K562 (cell line): ENCODE data around the gene ASCL2. TPM values are rescaled to one million over a fixed set of nuclear protein-coding genes. Genes with fewer than 3 reads are reported as not detected.

Experiments
- ATAC-seq: fragments of 200-7000 bp; cut with Tn5 transposase; 3 replicates; pipeline ENCODE4 v1.9.1; 2020; ENCODE audit warnings: moderate library complexity
- BruUV-seq: library from RNA; stranded (reverse); fragments of 400-500 nt; replicated peaks from 2 replicates; lab custom pipeline; 2021; lab: Mats Ljungman, UMichigan
- CTCF ChIA-PET: fragments of 300-600 bp; formaldehyde crosslinking; extraction: SDS; loops from one replicate; lab custom pipeline; 2021; ENCODE audit warnings: low intra/inter-chr PET ratio; lab: Yijun Ruan, JAX
- POLR2A ChIA-PET: fragments of 300-600, 350-650 bp; sonication (Branson Sonifier 250); formaldehyde crosslinking; extraction: SDS; loops from one replicate; lab custom pipeline; 2021; ENCODE audit warnings: antibody characterized with exemption, inconsistent platforms; lab: Yijun Ruan, JAX
- DNase-seq, 4 experiments: peaks; one replicate each; pipeline versions ENCODE4 v3.0.0 to v3.0.0-alpha.2; 2011 to 2018; ENCODE audit warnings: low spot score in 3 of 4, mixed read lengths in 3 of 4; ENCODE audit errors: extremely low read depth in 1 of 4
- FAIRE-seq: peaks from 2 replicates; lab custom pipeline; 2011; peaks lifted over from hg19 to GRCh38; lab: Jason Lieb, UNC
- H2AFZ ChIP-seq: 2 replicates; pipeline ENCODE4 v1.6.0; 2011; ENCODE audit warnings: low read depth, low read length, control low read depth, inconsistent platforms
- H3K27ac ChIP-seq: fragments of 200-600 bp; 3 replicates; pipeline ENCODE4 v1.8.0; 2011; ENCODE audit warnings: low read depth, mild to moderate bottlenecking, control low read depth, inconsistent platforms, low read length, moderate library complexity, mixed read lengths; ENCODE audit errors: extremely low read depth
- H3K27me3 ChIP-seq, 2 experiments: fragments of 300-600 bp in 1 of 2; 2 replicates in 1 of 2; 3 replicates in 1 of 2; pipeline versions ENCODE4 v1.6.0 to v1.8.0; 2011; ENCODE audit warnings: inconsistent platforms in 2 of 2, low read length in 2 of 2, mild to moderate bottlenecking in 1 of 2, mixed read lengths in 1 of 2, moderate library complexity in 1 of 2; ENCODE audit not compliant: control insufficient read depth in 2 of 2, insufficient read depth in 2 of 2
- H3K36me3 ChIP-seq: fragments of 300-600 bp; 3 replicates; pipeline ENCODE4 v1.8.0; 2011; ENCODE audit warnings: mild to moderate bottlenecking, low read length, inconsistent platforms; ENCODE audit not compliant: control insufficient read depth, insufficient read depth
- H3K4me1 ChIP-seq, 2 experiments: fragments of 200-600 bp in 1 of 2; replicated peaks in 1 of 2; 2 replicates in 1 of 2; 3 replicates in 1 of 2; pipeline versions ENCODE4 v1.5.1 to v1.8.0; 2011; ENCODE audit warnings: inconsistent platforms in 2 of 2, low read length in 2 of 2, mild to moderate bottlenecking in 1 of 2, mixed read lengths in 1 of 2, moderate library complexity in 1 of 2; ENCODE audit not compliant: control insufficient read depth in 2 of 2, insufficient read depth in 2 of 2
- H3K4me2 ChIP-seq: 2 replicates; pipeline ENCODE4 v1.6.1; 2011; ENCODE audit warnings: low read length, control low read depth, inconsistent platforms, mixed read lengths; ENCODE audit not compliant: insufficient read depth
- H3K4me3 ChIP-seq: fragments of 200-600 bp; sonication (generic), shearing (Covaris generic); 2 replicates; pipeline ENCODE4 v1.5.1; 2016; ENCODE audit warnings: control low read depth, inconsistent platforms
- H3K79me2 ChIP-seq: fragments of 200-600 bp; 3 replicates; pipeline ENCODE4 v1.8.0; 2011; ENCODE audit warnings: low read length, inconsistent platforms; ENCODE audit not compliant: control insufficient read depth, insufficient read depth
- H3K9ac ChIP-seq, 2 experiments: 2 replicates each; pipeline versions ENCODE4 v1.6.0 to v1.6.1; 2011; ENCODE audit warnings: low read depth in 2 of 2, low read length in 2 of 2, control low read depth in 1 of 2, inconsistent platforms in 1 of 2, mild to moderate bottlenecking in 1 of 2, mixed read lengths in 1 of 2; ENCODE audit not compliant: insufficient read depth in 1 of 2
- H3K9me1 ChIP-seq: one replicate; pipeline ENCODE4 v1.6.0; 2011; ENCODE audit warnings: inconsistent platforms, mild to moderate bottlenecking, low read length, moderate library complexity; ENCODE audit not compliant: control insufficient read depth, insufficient read depth
- H3K9me3 ChIP-seq: replicated peaks from 2 replicates; pipeline ENCODE4 v1.5.1; 2011; ENCODE audit warnings: low read depth, low read length, inconsistent platforms; ENCODE audit not compliant: control insufficient read depth, insufficient read depth
- H4K20me1 ChIP-seq: replicated peaks from 2 replicates; pipeline ENCODE4 v1.6.1; 2011; ENCODE audit warnings: low read length, inconsistent platforms, mixed read lengths; ENCODE audit not compliant: control insufficient read depth, insufficient read depth
- CHD7 ChIP-seq: fragments of 200-600 bp; sonication (generic); IDR thresholded peaks from one replicate; pipeline ENCODE4 v1.6.1; 2012; ENCODE audit warnings: mild to moderate bottlenecking, low read depth, low read length, inconsistent platforms
- DMBX1 ChIP-seq: fragments of 250-450 bp; sonication (Bioruptor Pico); IDR thresholded peaks from 2 replicates; pipeline ENCODE4 v1.8.0; 2022; ENCODE audit warnings: inconsistent platforms, mild to moderate bottlenecking, moderate library complexity, borderline replicate concordance
- EP400 ChIP-seq: fragments of 450-650 bp; IDR thresholded peaks from 2 replicates; pipeline ENCODE4 v1.6.1; 2017; ENCODE audit warnings: antibody characterized with exemption, mild to moderate bottlenecking, moderate library complexity
- KAT2B ChIP-seq: IDR thresholded peaks from one replicate; pipeline ENCODE4 v1.6.1; 2012; ENCODE audit warnings: low read depth, mild to moderate bottlenecking, control low read depth, inconsistent platforms, low read length, moderate library complexity
- NR0B1 ChIP-seq: fragments of 450-650 bp; IDR thresholded peaks from one replicate; pipeline ENCODE4 v1.6.1; 2018; ENCODE audit warnings: mild to moderate bottlenecking, moderate library complexity; ENCODE audit not compliant: partially characterized antibody
- STAT5B ChIP-seq: fragments of 250-450 bp; sonication (Bioruptor Pico); IDR thresholded peaks from 2 replicates; pipeline ENCODE4 v1.8.0; 2021; ENCODE audit warnings: mild to moderate bottlenecking, inconsistent platforms
- ZC3H8 ChIP-seq: fragments of 450-650 bp; IDR thresholded peaks from 2 replicates; pipeline ENCODE4 v1.6.1; 2017
- ZNF75A ChIP-seq: fragments of 450-650 bp; formaldehyde crosslinking; IDR thresholded peaks from 2 replicates; pipeline ENCODE4 v1.4.0; 2020; ENCODE audit warnings: mild to moderate bottlenecking
- ZNF785 ChIP-seq: fragments of 250-450 bp; sonication (Bioruptor Pico); IDR thresholded peaks from 2 replicates; pipeline ENCODE4 v1.4.0; 2020; ENCODE audit warnings: mild to moderate bottlenecking
- WGBS: fragments of 100-300 bp; shearing (Covaris generic); methylation state at CpG from one replicate; pipeline ENCODE4 v1.1.6; 2016; ENCODE audit warnings: low coverage, mixed read lengths; ENCODE audit not compliant: insufficient coverage; ENCODE audit errors: missing lambda C conversion rate; 5-methylcytosine and 5-hydroxymethylcytosine counted together
- in situ Hi-C: fragments of 300-500 bp; cut with MboI; formaldehyde crosslinking; loops from 4 replicates; pipeline ENCODE4 v1.15.0; 2018; ENCODE audit warnings: inconsistent platforms, mixed read lengths
- intact Hi-C: fragments of 100-400 bp; cut with micrococcal nuclease; formaldehyde crosslinking; loops from 2 replicates; pipeline ENCODE4 v1.14.2; 2022
- polyA plus RNA-seq, 8 experiments: library from polyadenylated mRNA; depleted of rRNA in 4 of 8; stranded (reverse) in 5 of 8; unstranded in 3 of 8; fragments of >200 nt; fragmentation: Nextera tagmentation in 2 of 8; fragmentation: Illumina TruSeq in 1 of 8; extraction: Ambion mirVana in 2 of 8; extraction: Trizol in 1 of 8; gene quantifications; 2 replicates each; pipeline versions ENCODE4 v1.2.1 to v1.2.3, GENCODE V29; 2011 to 2014; ENCODE audit warnings: inconsistent platforms in 1 of 8, missing spikeins in 1 of 8
- total RNA-seq, 7 experiments: library from RNA; depleted of rRNA in 6 of 7; stranded (reverse); fragments of >200 nt in 6 of 7; fragmentation: Illumina TruSeq in 2 of 7; extraction: Trizol in 2 of 7; gene quantifications; 2 replicates each; pipeline versions ENCODE4 v1.2.1 to v1.2.3, GENCODE V29; 2011 to 2021; ENCODE audit warnings: low replicate concordance in 1 of 7

The ASCL2 gene
- total and polyA plus RNA-seq, 9 of the 15 experiments (the other 6 are each of a cell fraction or from before 2014, with no cell fraction given): 0.11 to 1.4 (median 0.36) TPM; not detected in 2

DNA sequence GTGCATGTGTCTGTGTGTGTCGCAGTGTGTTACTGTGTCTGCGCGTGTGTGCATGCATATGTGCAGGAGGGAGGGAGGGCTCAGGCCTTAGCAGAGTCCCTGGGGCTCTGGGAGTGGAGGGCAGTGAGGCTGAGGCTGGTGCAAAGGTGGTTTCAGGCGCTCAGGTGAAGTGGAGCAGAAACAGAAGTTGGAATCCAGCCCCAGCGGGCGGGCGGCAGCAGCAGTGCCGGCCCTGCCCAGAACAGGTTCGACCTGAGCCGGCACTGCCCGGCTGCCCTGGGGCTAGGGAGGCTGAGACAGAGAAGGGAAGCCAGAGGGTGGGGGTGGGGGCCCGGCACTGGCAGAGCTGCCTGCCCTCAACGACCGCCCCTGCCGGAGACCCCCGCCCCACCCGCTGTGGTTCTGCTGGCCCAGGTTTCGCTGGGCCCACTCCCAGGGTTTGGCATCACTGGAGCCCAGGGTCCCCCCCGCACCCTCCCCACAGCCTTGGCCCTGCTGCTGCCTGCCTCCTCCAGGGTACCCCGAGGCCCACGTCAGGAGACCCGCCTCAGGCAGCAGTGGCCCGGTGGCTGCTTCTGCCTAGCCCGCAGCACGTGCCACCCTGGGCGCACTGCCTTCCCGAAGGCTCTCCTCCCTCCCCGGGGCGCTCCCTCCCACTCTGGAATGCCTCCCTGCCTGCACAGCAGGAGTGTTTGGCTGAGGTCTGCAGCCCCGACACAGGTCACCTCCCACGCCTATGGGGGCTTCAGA is 13.3 kb downstream of the ASCL2 start:
- POLR2A ChIA-PET: no interaction called here
- Histone ChIP-seq H3K9me1 (no peaks in the 10 kb centered on the region), H3K4me1 (peaks cover 0 to 29% of the 10 kb centered on the region in 2 experiments; a peak in 1 of 5 replicates), H3K9ac (no peak overlapping the region), H4K20me1 (peaks cover 12% of the 10 kb centered on the region; the same call in 1 of the 2 replicates), H3K27me3 (peaks cover 25 to 57% of the 10 kb centered on the region in 2 experiments), H3K36me3 (no peaks in the 10 kb centered on the region), H2AFZ (no peak overlapping the region), H3K27ac (no peak overlapping the region), H3K4me2 (no peak overlapping the region), H3K79me2 (no peaks in the 10 kb centered on the region), H3K9me3 (no peaks in the 10 kb centered on the region), H3K4me3 (no peak overlapping the region)
- BruUV-seq: no TSS peak
- in situ Hi-C loops: no loop called here
- intact Hi-C loops: no loop called here
- CTCF ChIA-PET: no interaction called here
- ATAC-seq: no peak
- no peak for DNase-seq
- WGBS: 22% methylated on average over 22 of the region's 31 CpGs
- no peak for FAIRE-seq
- TF ChIP-seq ZNF785 (CRISPR knock-in tag) (no peak), NR0B1 (no peak), CHD7 (no peak), DMBX1 (CRISPR knock-in tag) (no peak), EP400 (no peak), KAT2B (no peak), STAT5B (CRISPR knock-in tag) (no peak), ZC3H8 (no peak), ZNF75A (CRISPR knock-in tag) (no peak)
